NCI-H226 (cell line): ENCODE measurements around the gene KRTAP9-2.
"Not testable (repeated sequence)": the region's sequence is repeated elsewhere in the genome, so short reads cannot be mapped to it uniquely, and the experiment has no call there.

Source experiments
- DNase-seq: peaks from one replicate; pipeline ENCODE4 v3.0.0-alpha.2; 2015

The KRTAP9-2 gene

GRCh38 chr17:41226598-41227095, at the start of gene KRTAP9-2:
Gene KRTAP9-2, plus strand, starts transcription at chr17:41226648. Its CDS starts 7 bp downstream, at chr17:41226655.
- DNase-seq = not testable (repeated sequence)

- DNase-seq = no peak
Measured at GRCh38 chr17:41176744-41177387, 49.6 kb upstream of the KRTAP9-2 start.

GRCh38 chr17:41177727-41178271, 48.6 kb upstream of the KRTAP9-2 start, which contains the start of gene KRTAP4-2:
Gene KRTAP4-2, minus strand, starts transcription at chr17:41178221. Its CDS starts 57 bp downstream, at chr17:41178164.
- DNase-seq = no peak

- no peak for DNase-seq
Measured at GRCh38 chr17:41178341-41178740, 48.1 kb upstream of the KRTAP9-2 start.

GRCh38 chr17:41178843-41179616, 47.4 kb upstream of the KRTAP9-2 start:
- DNase-seq = no peak

- DNase-seq = no peak
Measured at GRCh38 chr17:41184480-41184961, 41.9 kb upstream of the KRTAP9-2 start, which contains the start of gene KRTAP4-1. Gene KRTAP4-1, minus strand, starts transcription at chr17:41184911. Its CDS starts 57 bp downstream, at chr17:41184854.

- DNase-seq = no peak
Measured at GRCh38 chr17:41185001-41185400, 41.4 kb upstream of the KRTAP9-2 start.

GRCh38 chr17:41186872-41187271, 39.6 kb upstream of the KRTAP9-2 start:
- DNase-seq = no peak

- not testable (repeated sequence) for DNase-seq
Measured at GRCh38 chr17:41189837-41190318, 36.6 kb upstream of the KRTAP9-2 start, which contains the start of gene KRTAP9-1. Gene KRTAP9-1, plus strand, starts transcription at chr17:41189887. Its CDS starts 0 bp downstream, at chr17:41189887.

- no peak for DNase-seq
Measured at GRCh38 chr17:41190328-41190727, 36.1 kb upstream of the KRTAP9-2 start.

GRCh38 chr17:41196068-41196467, 30.4 kb upstream of the KRTAP9-2 start:
- DNase-seq = no peak

- DNase-seq = no peak
Measured at GRCh38 chr17:41199421-41200078, 26.9 kb upstream of the KRTAP9-2 start.

GRCh38 chr17:41211845-41212466, 14.5 kb upstream of the KRTAP9-2 start:
- DNase-seq = no peak

GRCh38 chr17:41212524-41213169, 13.8 kb upstream of the KRTAP9-2 start:
- no peak for DNase-seq

GRCh38 chr17:41215681-41216080, 10.8 kb upstream of the KRTAP9-2 start:
- no peak for DNase-seq

GRCh38 chr17:41223821-41224220, 2.6 kb upstream of the KRTAP9-2 start:
- DNase-seq = peak; percentile 52

GRCh38 chr17:41226051-41226450, 397 bp upstream of the KRTAP9-2 start:
- no peak for DNase-seq

GRCh38 chr17:41230094-41230493, 3.6 kb downstream of the KRTAP9-2 start:
- DNase-seq = no peak

- no peak for DNase-seq
Measured at GRCh38 chr17:41231731-41232130, 5.3 kb downstream of the KRTAP9-2 start.

GRCh38 chr17:41232399-41233105, 6.1 kb downstream of the KRTAP9-2 start, which contains the start of gene KRTAP9-3:
Gene KRTAP9-3, plus strand, starts transcription at chr17:41232449. Its CDS starts 53 bp downstream, at chr17:41232502.
- not testable (repeated sequence) for DNase-seq

- not testable (repeated sequence) for DNase-seq
Measured at GRCh38 chr17:41237116-41237515, 10.7 kb downstream of the KRTAP9-2 start.
